WTC11 (cell line): ENCODE data around the gene SLC2A1. TPM values are rescaled to one million over a fixed set of nuclear protein-coding genes. Genes with fewer than 3 reads are reported as not detected.
A peak's percentile ranks its signal among the peaks of the same experiment; 100 is the strongest.

ENCODE experiments used
- ATAC-seq: fragments of 200-7000 bp; cut with Tn5 transposase; 2 replicates; pipeline ENCODE4 v1.10.0; 2021; ENCODE audit warnings: mild to moderate bottlenecking, moderate library complexity
- CTCF ChIA-PET: fragments of 300-600 bp; sonication (Branson Sonifier 250); formaldehyde crosslinking; loops from one replicate; lab custom pipeline; 2021; ENCODE audit warnings: antibody characterized with exemption; lab: Charles Lee
- POLR2A ChIA-PET: fragments of 350-600 bp; sonication (Branson Sonifier 250); formaldehyde crosslinking; loops from one replicate; lab custom pipeline; 2021; ENCODE audit warnings: antibody characterized with exemption; lab: Charles Lee
- DNase-seq: peaks from one replicate; pipeline ENCODE4 v3.0.0; 2021; ENCODE audit warnings: low spot score
- H3K27ac Mint-ChIP-seq: 2 replicates; pipeline ENCODE4 v1.8.0; 2021; ENCODE audit warnings: mixed read lengths
- H3K27me3 Mint-ChIP-seq: 2 replicates; pipeline ENCODE4 v1.8.0; 2021; ENCODE audit warnings: low read depth, mild to moderate bottlenecking, moderate library complexity, mixed read lengths
- H3K36me3 Mint-ChIP-seq: 2 replicates; pipeline ENCODE4 v1.8.0; 2021; ENCODE audit warnings: mixed read lengths
- H3K4me1 Mint-ChIP-seq: 2 replicates; pipeline ENCODE4 v1.8.0; 2022; ENCODE audit warnings: mixed read lengths
- H3K4me3 Mint-ChIP-seq: 2 replicates; pipeline ENCODE4 v1.8.0; 2021; ENCODE audit warnings: mild to moderate bottlenecking, moderate library complexity, mixed read lengths
- H3K9me3 Mint-ChIP-seq: 2 replicates; pipeline ENCODE4 v1.8.0; 2021; ENCODE audit warnings: mixed read lengths
- CTCF ChIP-seq: fragments of 200-600 bp; IDR thresholded peaks from 2 replicates; pipeline ENCODE4 v1.8.0; 2022; ENCODE audit warnings: antibody characterized with exemption
- E2F5 ChIP-seq: sonication (generic); formaldehyde crosslinking; IDR thresholded peaks from 2 replicates; pipeline ENCODE4 v1.8.1; 2022; ENCODE audit warnings: mild to moderate bottlenecking, moderate library complexity, missing genetic modification reagents
- EMX1 ChIP-seq: fragments of 250-450 bp; sonication (Bioruptor Pico); IDR thresholded peaks from 2 replicates; pipeline ENCODE4 v1.8.0; 2021; ENCODE audit warnings: mild to moderate bottlenecking
- FOXJ3 ChIP-seq: sonication (generic); formaldehyde crosslinking; IDR thresholded peaks from 2 replicates; pipeline ENCODE4 v1.9.0; 2021; ENCODE audit warnings: missing genetic modification reagents, mild to moderate bottlenecking, borderline replicate concordance
- FOXP1 ChIP-seq: sonication (generic); formaldehyde crosslinking; IDR thresholded peaks from 2 replicates; pipeline ENCODE4 v1.8.0; 2022; ENCODE audit warnings: missing genetic modification reagents, mild to moderate bottlenecking, moderate library complexity, borderline replicate concordance
- MYBL2 ChIP-seq: sonication (generic); formaldehyde crosslinking; IDR thresholded peaks from 2 replicates; pipeline ENCODE4 v1.8.1; 2023; ENCODE audit warnings: mild to moderate bottlenecking, moderate library complexity, missing genetic modification reagents
- NFYB ChIP-seq: sonication (generic); formaldehyde crosslinking; conservative IDR thresholded peaks from 2 replicates; pipeline ENCODE4 v1.8.0; 2022; ENCODE audit warnings: low read depth, missing genetic modification reagents
- OVOL2 ChIP-seq: fragments of 250-450 bp; sonication (Bioruptor Pico); IDR thresholded peaks from 2 replicates; pipeline ENCODE4 v1.9.0; 2021; ENCODE audit warnings: mild to moderate bottlenecking, borderline replicate concordance
- RELA ChIP-seq: sonication (generic); formaldehyde crosslinking; IDR thresholded peaks from 2 replicates; pipeline ENCODE4 v1.8.1; 2022; ENCODE audit warnings: missing genetic modification reagents, mild to moderate bottlenecking, borderline replicate concordance
- SMAD3 ChIP-seq: sonication (generic); formaldehyde crosslinking; IDR thresholded peaks from 2 replicates; pipeline ENCODE4 v1.8.0; 2022; ENCODE audit warnings: missing genetic modification reagents, mild to moderate bottlenecking, borderline replicate concordance
- TEAD1 ChIP-seq: sonication (generic); formaldehyde crosslinking; IDR thresholded peaks from 2 replicates; pipeline ENCODE4 v1.8.0; 2022; ENCODE audit warnings: mild to moderate bottlenecking, missing genetic modification reagents
- USF1 ChIP-seq: sonication (generic); formaldehyde crosslinking; IDR thresholded peaks from 2 replicates; pipeline ENCODE4 v1.8.0; 2022; ENCODE audit warnings: mild to moderate bottlenecking, missing genetic modification reagents
- USF2 ChIP-seq: sonication (generic); formaldehyde crosslinking; IDR thresholded peaks from 2 replicates; pipeline ENCODE4 v1.8.1; 2023; ENCODE audit warnings: mild to moderate bottlenecking, missing genetic modification reagents, moderate library complexity
- ZMAT4 ChIP-seq: fragments of 250-450 bp; sonication (Bioruptor Pico); IDR thresholded peaks from 2 replicates; pipeline ENCODE4 v1.9.0; 2021; ENCODE audit warnings: mild to moderate bottlenecking
- ZNF138 ChIP-seq: sonication (generic); formaldehyde crosslinking; conservative IDR thresholded peaks from 2 replicates; pipeline ENCODE4 v1.8.1; 2022; ENCODE audit warnings: mild to moderate bottlenecking, moderate library complexity, missing genetic modification reagents
- ZNF281 ChIP-seq: sonication (generic); formaldehyde crosslinking; IDR thresholded peaks from 2 replicates; pipeline ENCODE4 v1.8.0; 2023; ENCODE audit warnings: mild to moderate bottlenecking, missing genetic modification reagents
- ZNF416 ChIP-seq: fragments of 250-450 bp; sonication (Bioruptor Pico); IDR thresholded peaks from 2 replicates; pipeline ENCODE4 v1.9.0; 2021; ENCODE audit warnings: mild to moderate bottlenecking, inconsistent platforms
- total RNA-seq: library from RNA; stranded (reverse); gene quantifications from 3 replicates; pipeline ENCODE4 v1.2.3, GENCODE V29; 2021

The SLC2A1 gene
- total RNA-seq, 1 experiment from 2014 or later: 215 TPM

GRCh38 chr1:42926235-42926878, 32.3 kb downstream of the SLC2A1 start (continued):
- TF ChIP-seq E2F5 (CRISPR knock-in tag) (no peak), USF1 (CRISPR knock-in tag) (no peak)

GRCh38 chr1:42924851-42925760, 33.6 kb downstream of the SLC2A1 start:
- no peaks in the 10 kb centered on the region for H3K9me3 Mint-ChIP-seq
- H3K4me1 Mint-ChIP-seq: peaks cover 52% of the 10 kb centered on the region
- peak overlapping the region; percentile 81 for H3K4me3 Mint-ChIP-seq
- DNase-seq (peak; percentile 49), ATAC-seq (peak; percentile 2)
- ChIA-PET POLR2A (interaction anchor here (0.6 to 2.4 kb wide), 9 partner anchors 13 to 158 kb away, joined by 3 to 11 read pairs (median 4); partner anchors contain the start of genes C1orf50, ERMAP and P3H1), CTCF (interaction anchor here (0.8 to 5.0 kb wide), 8 partner anchors 9 to 347 kb away, joined by 3 to 119 read pairs (median 4); partner anchors contain the start of genes CFAP57, EBNA1BP2 and ZNF691)
- TF ChIP-seq ZMAT4 (peak; percentile 89), TEAD1 (no peak)
- peaks cover 42% of the 10 kb centered on the region for H3K36me3 Mint-ChIP-seq
- peak overlapping the region; percentile 87 for H3K27ac Mint-ChIP-seq
- H3K27me3 Mint-ChIP-seq: no peaks in the 10 kb centered on the region

- DNase-seq (peak; percentile 97), ATAC-seq (peak; percentile 84)
- Mint-ChIP-seq H3K9me3 (no peaks in the 10 kb centered on the region), H3K4me1 (peaks cover 52% of the 10 kb centered on the region), H3K4me3 (peak overlapping the region; percentile 81), H3K36me3 (peaks cover 34% of the 10 kb centered on the region), H3K27me3 (no peaks in the 10 kb centered on the region), H3K27ac (peak overlapping the region; percentile 95)
- ChIA-PET CTCF (interaction anchor here (0.6 to 5.0 kb wide), 13 partner anchors 8 to 434 kb away, joined by 3 to 119 read pairs (median 4); partner anchors contain the start of genes CFAP57, EBNA1BP2 and ZNF691), POLR2A (interaction anchor here (0.7 to 2.4 kb wide), 8 partner anchors 14 to 157 kb away, joined by 3 to 11 read pairs (median 4); partner anchors contain the start of genes C1orf50, ERMAP and P3H1)
- TF ChIP-seq SMAD3: peak; percentile 75; the same call in 1 of the 2 replicates
- TF ChIP-seq CTCF: no peak
- TF ChIP-seq RELA (CRISPR knock-in tag): peak; percentile 86
- TF ChIP-seq ZMAT4: peak; percentile 77
- peak; percentile 93 for TF ChIP-seq FOXP1 (CRISPR knock-in tag)
- no peak for TF ChIP-seq ZNF138
- TF ChIP-seq USF1 (CRISPR knock-in tag): peak; percentile 19; the same call in 1 of the 2 replicates
- peak; percentile 89 for TF ChIP-seq NFYB
- TF ChIP-seq USF2: no peak
- no peak for TF ChIP-seq FOXJ3 (CRISPR knock-in tag)
- 0 out of 2 replicates have a peak, but pooled peaks have one; percentile 38 for TF ChIP-seq MYBL2
- TF ChIP-seq ZNF281 (CRISPR knock-in tag): 0 out of 2 replicates have a peak, but pooled peaks have one; percentile 15
- peak; percentile 57; the same call in 1 of the 2 replicates for TF ChIP-seq ZNF416 (CRISPR knock-in tag)
- peak; percentile 59; the same call in 1 of the 2 replicates for TF ChIP-seq TEAD1
- TF ChIP-seq OVOL2: peak; percentile 75; the same call in 1 of the 2 replicates
- peak; percentile 91; the same call in 1 of the 2 replicates for TF ChIP-seq EMX1 (CRISPR knock-in tag)
Measured at GRCh38 chr1:42924082-42924850, 34.4 kb downstream of the SLC2A1 start.
